HuH-7 (cell line): ENCODE results near the gene SEL1L3.

Experiments
- DNase-seq: peaks from one replicate; pipeline ENCODE4 v3.0.0; 2011; ENCODE audit warnings: low spot score

The SEL1L3 gene

DNA sequence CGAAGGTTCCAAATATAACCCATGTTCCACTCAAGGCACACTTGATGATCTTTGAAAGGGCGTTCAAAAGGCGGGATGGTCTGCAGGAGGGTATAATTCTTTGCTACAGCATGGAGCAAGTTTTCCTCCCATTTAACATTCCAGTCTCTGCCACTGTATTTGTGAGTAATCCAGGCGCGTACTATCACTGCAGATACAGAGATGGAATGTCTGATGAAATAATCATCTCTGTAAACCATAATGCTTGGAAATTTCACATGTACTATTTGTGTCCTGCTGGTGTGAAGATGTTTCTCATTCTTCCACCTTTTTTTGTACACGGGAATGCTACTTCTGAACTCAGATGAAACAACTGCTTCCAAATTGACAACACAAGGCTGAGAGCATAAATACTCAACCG lies 15.5 kb downstream of the SEL1L3 start:
- DNase-seq: no peak

DNA sequence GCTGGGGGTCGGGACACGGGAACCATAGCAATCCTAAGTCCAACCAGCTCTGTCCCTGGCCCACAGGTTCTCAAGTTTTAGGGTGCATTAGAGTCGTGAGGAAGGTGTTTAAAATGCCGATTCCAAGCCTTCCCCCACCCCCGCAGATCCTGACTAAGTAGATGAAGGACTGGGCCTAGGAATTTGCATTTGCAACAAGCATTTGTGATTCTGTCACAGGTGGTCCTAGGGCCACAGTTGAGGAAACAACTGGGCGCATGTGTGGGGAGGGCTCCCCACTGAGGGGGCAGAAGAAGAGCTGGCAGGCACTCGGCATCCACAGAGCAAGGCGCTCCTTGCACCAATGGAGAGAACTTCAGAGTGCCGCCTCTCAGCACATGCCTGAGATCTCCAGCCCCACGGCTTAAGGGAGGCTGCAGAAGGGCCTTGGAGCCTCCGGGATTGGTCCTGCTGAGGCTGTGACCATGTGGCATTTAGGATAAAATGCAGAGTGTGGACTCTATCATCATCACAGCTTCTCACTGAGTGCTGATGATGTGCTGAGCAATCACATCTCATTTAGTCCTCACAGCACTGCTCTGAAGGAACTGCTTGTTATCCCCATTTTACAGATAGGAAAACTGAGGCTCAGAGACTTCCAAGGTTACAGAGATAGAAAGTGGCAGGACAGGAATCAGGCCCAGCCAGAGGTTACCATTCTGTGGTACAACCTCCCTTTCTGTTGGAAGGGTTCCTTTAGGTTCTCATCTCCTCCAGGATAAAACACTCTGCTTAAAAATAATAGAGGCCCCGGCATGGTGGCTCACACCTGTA lies 16.7 kb downstream of the SEL1L3 start:
- no peak for DNase-seq

DNA sequence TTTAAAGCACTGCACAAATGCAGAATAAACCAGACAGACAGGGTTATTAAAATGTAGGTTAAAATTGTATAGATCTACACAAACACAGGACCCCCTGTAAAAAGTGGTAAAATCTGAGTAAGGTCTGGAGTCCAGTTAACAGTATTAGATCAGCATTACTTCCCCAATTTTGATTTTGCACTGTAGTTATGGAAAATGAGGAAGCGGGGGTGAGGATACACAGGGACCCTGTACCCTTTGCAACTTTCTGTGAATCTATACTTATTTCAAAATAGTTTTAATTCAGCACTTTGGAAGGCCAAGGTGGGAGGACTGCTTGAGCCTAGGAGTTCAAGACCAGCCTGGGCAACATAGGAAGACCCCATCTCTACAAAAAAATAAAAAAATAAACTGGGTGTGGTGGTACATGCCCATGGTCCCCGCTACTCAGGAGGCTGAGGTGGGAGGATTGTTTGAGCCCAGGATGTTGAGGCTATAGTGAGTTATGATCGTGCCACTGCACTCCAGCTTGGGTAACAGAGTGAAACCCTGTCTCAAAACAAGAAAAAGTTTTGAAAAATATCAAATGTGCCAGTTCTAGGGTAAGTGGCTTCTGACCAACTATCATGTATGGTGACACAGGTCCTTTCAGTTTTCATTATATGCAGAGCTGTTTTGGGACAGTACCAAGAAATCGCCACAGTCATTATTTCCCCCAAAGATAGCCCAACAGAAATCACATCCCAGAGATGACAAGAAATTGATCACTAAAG lies 17.7 kb downstream of the SEL1L3 start:
- DNase-seq: no peak

DNA sequence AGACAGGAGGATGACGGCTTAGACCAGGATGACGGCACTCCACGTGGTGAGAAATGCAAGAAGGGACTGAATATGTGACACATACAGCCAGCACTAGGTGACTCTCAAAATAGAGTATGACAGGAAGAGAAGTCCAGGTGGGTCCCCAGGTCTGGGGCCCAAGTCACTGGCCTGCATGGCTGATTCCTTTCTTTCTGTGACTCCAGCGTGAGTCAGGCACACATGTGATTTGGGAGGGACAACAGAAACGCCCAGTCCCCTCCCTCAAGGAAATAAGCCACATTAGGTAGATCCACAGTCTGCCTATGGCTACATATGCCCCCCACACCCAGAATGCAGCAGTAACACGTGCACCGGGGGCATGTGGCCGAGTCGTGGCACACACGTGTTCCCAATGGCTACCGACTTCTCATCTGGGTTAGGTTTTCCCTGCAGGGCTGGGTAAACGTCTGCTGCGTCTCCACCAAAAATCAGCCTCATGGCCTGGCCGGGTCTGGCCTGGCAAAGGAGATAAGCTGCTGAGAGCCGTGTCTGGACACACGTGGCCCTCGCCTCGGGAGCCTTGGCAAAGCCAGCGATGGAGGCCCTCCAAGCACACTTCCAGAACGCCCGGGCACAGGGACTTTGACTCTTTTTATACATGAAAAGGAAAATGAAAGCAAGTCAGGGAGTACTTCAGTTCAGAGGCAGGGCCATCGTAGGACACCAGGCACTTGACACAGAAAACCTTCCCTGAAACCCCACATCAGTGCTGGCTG lies 19.3 kb downstream of the SEL1L3 start:
- DNase-seq: no peak

DNA sequence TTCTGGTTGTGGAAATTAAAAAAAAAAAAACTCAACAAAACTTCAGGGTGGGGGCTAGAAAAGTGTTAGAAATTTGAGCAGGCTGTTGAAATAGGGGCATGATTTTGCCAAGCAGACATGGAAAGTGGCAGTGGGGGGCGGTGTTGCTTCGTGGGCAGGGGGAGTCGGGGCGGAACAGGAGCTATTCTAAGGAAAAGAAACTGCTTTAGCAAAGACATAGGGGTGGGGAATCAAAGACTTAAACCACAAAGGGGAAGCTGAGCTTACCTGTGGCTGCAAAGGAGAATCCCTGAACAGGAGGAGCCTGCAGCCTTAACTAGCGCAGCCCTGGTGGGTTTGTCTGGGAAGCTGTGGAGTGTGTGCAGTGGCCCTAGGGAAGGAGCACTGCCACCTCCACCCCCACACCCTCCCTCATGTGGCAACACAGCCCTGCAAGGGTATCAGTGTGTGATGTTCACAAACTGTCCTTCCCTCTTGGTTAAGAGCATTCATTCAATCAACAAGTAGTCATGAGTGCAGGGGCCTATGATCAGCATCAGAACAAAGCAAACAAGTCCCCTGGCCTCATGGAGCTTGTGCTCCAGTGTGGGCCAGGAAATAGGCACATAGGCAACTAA lies 20.5 kb downstream of the SEL1L3 start:
- no peak for DNase-seq

DNA sequence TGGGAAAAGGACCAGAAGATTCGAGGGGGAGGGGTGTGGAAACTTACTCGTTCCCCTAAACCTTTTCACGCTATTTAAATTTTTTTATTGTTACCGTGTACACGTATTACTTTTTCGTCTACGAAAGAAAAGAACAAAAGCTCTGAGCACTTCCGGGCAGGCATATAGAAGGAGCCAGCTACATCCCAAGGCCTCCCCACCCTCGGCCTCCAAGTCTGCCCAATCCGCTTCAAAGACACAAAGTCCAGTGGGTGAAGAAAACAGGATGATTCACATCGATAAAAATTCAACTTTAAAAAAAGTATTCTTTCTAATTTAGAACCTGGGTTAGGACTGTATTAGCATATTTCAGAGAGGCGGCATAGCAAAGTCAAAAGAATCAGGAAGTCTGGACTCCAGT lies 23.1 kb downstream of the SEL1L3 start:
- no peak for DNase-seq

DNA sequence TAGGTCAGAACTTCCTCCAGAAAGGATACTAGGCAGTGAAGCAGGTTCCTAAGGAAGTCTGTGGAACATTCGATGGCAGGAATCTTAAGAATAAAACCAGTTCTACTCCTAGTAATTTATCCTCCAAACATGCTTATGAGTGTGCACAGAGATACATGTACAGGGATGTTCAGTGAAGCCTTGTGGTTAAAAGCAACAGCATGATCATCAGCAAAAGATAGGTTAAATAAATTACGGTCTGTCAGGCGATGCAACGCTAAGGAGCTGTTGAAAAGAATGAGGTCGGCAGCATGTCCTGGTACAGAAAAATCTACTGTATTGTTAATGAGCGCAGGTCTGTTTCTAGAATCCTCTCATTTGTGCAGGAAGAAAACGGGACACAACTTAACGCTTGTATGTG lies 23.6 kb downstream of the SEL1L3 start:
- DNase-seq: no peak

DNA sequence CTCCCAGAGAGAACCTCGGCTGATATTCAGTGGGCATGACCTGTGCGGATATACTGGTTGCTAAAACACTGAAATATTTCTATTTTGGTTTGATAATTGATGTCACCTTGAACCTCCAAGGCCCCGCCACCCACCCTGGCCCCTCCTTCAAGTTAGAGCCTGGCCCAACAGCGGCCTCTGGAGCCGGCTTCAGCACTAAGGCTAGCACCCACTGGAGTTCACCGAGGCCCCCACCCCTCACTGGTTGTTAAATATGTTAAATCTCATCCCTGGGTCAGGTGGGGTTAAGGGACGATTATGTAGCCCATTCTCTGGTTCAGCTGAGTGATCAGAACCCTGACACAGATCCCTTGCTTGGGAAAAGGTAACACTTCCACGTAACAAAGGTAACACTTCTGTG lies 24.3 kb downstream of the SEL1L3 start:
- no peak for DNase-seq

DNA sequence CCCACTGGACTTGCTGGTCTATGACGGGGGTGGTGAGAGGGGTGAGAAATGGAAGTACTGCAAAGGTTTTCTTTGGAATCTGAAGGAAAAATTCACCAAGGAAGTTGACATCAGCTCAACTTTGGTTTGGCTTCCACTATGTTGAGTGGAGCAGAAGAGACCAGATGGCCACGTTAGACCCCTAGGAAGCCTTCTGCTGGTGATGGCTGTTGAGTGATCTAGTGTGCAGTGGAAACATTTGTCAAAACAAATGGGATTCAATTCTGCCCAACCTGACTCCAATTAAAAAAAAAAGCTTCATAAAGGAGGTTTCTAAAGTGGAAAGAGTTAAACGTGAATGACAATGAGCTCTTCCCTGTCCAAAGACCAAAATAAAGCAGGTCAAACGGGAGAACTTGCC lies 25.7 kb downstream of the SEL1L3 start:
- no peak for DNase-seq

DNA sequence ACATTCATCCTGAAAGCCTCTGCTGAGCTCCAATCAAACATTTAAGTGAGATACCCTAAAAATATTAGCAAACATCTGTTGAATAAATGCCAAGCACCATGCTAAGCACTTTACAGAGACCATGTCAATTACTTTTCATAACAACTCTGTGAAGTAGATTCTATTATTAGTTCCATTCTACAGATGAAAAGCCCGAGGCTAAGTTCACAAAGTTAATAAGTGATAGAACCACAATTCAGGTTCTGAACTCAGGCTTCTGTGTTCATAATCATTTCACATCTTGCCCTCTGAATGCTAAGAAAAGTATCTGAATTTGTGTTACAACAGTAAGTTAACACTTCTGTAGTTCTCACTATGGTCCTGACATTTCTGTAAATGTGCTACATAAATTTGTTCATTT lies 27.4 kb downstream of the SEL1L3 start:
- DNase-seq: no peak

DNA sequence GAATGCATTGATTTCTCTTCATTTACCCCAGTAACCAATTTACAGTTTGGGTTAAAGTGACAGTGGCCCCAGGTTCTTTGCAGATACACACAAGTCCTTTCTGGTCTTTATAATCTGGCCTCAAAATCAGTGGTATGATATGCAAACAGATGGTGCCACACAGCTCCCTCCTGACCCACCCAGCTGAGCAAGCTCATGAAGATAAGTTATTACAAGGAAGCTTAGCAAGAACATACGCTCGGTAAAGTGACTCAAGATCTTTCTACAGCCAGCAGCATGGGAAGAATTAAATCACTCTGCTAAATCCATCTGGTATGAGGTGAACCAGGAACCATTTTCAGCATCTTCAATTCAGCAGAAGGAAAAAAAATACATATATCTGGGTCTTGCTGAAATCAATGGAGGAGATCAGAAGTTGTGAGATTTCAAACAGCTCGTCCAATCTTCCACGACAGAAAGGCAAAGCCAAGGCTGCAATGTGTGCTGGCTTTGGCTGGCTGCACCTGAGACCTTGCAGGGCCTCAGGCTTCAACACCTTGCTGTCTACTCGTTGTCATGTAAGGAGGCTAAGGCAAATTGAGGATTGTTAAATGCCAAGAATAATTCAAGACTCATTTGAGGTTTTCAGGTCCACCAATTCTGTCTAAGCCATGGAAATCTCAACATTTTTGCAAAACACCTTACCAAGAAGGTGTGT lies 28.2 kb downstream of the SEL1L3 start:
- no peak for DNase-seq

DNA sequence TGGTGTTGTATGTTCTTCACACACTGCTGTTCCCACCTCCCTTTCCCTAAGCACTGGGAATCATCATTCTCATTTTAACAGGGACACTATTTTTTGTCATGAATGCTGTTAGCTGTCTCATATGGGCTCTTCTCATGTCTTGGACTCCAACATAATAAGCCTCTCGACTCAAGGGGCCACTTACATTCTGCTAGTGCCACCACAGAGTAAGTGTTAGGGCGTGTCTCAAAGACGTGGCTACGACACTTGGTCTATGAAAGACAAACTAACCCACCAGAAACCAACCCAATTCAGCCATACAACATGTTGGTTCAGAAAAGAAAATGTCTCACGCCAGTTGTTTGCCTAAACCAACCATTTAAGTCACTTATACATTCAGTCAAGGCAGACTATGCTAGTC lies 32.2 kb downstream of the SEL1L3 start:
- DNase-seq: no peak

DNA sequence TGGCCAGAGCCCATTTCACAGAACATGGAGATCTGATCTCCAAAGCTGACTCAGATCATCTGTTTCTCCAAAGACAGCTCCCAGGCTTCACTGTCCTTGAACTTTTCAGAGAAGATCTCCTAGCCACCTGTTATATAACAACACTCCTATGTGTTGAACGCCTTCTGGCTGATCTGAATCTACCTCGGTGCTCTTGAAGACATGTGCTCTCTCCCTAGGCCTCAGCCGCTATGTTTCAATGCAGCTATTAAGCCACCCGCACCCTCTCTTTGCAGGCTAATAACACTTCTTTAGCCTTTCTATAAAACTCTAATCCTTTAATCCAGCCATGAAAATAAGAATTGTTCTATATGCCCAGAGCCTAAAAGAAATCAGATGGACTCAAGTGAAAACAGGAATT lies 34.9 kb downstream of the SEL1L3 start:
- DNase-seq: no peak

DNA sequence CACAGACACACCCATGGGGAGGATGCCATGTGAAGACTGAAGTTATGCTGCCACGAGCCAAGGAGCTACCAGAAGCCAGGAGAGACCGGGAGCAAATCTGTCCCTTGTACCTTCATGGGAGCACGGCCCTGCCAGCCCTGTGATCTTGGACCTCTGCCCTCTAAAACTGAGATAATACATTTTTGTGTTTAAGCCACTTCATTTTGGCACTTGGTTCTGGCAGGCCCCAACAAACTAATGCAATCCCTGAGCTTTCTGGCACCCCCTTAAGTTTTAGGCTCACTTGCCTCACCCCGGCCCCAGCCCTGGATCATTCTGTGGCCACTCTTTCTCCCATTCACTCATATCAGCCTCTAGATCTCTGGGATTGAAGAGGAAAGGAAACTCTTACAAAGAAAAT lies 35.4 kb downstream of the SEL1L3 start:
- DNase-seq: no peak

DNA sequence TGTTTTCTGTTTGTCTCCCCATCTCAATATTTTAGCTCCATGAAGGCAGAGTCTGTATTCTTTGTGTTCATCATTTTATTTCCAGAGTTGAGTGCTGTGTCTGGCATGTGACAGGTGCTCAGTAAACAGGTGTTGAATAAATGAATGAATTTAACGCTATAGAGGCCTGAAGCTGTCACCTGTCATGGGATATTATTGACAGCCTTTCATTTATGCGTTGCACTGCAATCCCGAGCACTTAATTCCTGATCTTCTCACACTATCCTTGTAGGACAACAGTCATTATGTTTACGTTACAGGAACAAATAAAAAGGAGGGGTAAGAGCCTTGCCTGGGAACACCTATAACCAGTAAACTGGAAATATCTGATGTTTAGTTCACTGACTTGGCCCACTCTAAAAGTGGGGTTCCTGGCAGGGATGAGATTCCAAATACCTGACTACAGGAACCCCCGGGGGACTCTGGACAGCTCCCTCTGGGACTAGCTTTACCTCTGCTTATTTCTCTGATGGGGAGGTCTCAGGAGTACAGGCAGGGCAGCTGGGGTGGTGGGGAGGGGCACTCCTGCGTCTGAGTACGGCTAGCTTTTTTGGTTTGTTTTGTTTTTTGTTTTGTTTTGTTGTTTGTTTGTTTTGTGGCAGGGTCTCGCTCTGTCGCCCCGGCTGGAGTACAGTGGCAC lies 36.6 kb downstream of the SEL1L3 start:
- no peak for DNase-seq

DNA sequence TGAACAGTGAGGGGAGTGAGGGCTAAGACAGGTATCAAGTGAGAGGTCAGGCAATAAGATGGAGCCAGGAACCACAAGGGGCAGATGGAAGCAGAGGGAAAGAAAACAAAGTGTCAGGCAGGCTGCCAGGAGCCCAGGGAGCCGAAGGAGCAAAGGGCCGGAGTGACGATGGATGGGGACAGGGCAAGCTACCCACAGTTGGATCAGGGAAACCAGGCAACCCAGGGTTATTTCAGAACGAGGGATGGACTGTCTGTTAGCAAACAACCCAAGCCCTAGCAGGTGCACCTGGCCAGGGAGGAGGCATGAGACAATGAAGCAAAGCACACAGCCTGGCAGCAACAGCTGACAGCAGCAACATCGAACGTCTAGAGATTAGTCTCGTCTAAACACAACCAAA lies 39.2 kb downstream of the SEL1L3 start:
- no peak for DNase-seq

DNA sequence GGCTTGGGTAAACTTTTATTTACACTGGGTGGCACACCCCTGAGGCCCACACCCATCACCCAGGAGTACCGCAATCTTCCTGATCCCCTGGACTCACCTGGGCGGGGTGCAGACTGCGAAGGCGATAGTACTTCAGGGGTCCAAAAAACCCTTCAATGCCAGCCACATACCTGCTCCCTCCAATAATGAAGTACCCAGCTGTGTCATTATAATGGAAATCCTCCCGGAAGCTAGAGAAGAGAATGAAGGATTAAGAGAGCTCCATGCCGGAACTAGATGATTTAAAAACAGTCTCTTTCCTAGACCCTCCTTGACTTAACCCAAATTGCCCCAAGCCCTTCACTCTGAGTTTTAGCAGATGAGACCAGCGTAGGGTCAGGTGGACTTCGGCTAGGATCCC lies 40.9 kb downstream of the SEL1L3 start:
- no peak for DNase-seq

DNA sequence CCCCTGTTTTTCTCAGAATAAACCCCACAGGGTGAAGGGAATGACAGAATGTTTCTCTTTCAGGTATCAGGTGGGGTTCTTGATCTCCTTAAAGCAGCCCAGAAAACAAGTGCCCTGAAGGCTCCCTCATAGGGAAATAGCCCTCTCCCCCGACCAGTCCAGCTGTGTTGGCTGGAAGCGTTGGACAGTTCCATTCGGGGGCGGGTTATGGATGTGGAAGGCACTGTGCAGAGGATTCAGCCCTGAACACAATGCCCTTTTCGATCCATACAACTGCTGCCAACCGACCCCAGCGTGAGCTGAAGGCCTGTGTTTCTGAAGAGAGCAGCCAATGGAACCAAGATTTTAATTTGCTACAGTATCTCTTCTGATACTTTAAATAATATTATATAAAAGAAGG lies 41.5 kb downstream of the SEL1L3 start:
- no peak for DNase-seq

DNA sequence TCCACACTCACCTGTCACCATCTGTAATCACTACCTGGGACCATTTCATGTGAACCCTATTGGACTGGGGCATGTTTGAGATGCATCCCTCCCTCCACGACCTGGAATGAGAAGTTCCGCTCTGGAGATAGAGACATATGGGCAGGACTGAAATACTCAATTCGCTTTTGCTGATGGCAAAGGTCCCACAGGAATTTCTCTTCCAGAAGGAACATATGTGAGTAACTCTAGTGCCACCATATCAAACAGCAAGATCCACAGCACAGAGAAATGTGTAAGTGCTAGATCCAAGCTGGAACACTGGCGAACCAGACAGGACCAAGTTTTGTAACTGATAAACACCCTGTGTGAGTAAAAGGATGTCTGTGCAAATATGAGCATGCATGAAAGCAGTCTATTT lies 43.9 kb downstream of the SEL1L3 start:
- DNase-seq: no peak

DNA sequence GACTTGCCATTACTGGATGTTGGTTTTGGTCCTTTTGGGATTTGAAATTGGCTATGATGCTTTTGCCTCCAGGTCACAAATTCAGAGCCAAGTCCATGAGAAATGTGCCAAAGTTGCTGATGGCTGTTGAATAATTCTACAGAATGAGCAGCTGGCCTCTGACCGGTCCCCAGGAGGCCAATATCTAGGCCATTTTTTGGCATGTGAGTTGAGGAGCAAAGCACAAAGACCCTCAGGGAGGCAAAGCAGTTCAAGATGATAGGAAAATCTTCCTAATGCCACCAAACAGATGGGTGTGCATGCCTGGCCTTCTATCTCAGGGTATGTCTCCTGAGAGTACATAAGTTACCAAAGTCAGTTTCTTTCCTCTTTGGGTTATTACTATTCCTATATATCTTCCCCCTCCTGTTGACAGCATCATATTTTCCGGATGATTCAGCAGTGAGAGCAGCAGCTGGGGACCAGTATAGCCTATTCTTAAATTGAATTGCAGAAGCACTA lies 44.4 kb downstream of the SEL1L3 start:
- DNase-seq: no peak

DNA sequence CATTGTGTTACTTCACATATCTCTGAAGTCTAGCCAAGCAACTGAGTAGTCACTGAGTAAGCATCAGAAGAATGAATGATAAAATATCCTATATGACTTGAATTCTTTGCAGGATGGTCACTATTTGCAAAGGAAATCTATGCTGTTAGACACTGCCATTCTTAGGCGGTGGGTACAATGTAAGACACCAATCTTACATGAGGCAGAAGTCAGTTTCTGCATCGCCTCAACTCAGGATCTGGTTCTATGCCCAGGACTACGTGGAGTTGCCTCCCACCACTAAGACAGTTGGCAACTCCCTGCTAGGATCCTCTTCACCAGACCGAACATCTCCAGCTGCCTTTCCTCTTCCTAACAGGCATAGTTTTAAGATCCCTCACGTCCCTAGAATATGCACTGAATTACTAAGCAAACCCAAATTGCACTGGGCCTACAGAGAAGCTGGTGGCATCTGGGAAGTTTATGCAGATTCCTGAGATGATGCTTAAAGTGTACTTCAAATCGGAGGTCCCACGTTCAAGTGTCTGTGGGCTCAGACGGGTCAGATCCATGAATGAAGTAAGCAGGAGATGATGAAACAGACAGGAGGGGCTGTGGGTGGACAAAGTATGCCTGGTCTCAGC lies 45.6 kb downstream of the SEL1L3 start:
- no peak for DNase-seq
